Ovary (tissue), 9 donors: ENCODE results near the gene NRXN3. TPM values are rescaled to one million over a fixed set of nuclear protein-coding genes. Genes with fewer than 3 reads are reported as not detected.

Source experiments
- DNase-seq, 5 donors: peaks; one replicate each; pipeline ENCODE4 v3.0.0-alpha.2; 2019 to 2020
- H3K27ac ChIP-seq, 2 donors: fragments of 200-600 bp; one replicate each; pipeline versions ENCODE4 v1.5.1 to v1.8.0; 2019 to 2022
- H3K27me3 ChIP-seq: fragments of 200-600 bp; one replicate; pipeline ENCODE4 v1.8.0; 2022
- H3K36me3 ChIP-seq: fragments of 200-600 bp; sonication (generic); one replicate; pipeline ENCODE4 v1.5.1; 2019
- H3K4me1 ChIP-seq: one replicate; pipeline ENCODE4 v1.8.1; 2013; ENCODE audit warnings: mild to moderate bottlenecking, moderate library complexity; ENCODE audit not compliant: insufficient read depth
- H3K4me3 ChIP-seq: fragments of 200-600 bp; sonication (generic); one replicate; pipeline ENCODE4 v1.5.1; 2017
- H3K9me3 ChIP-seq, 2 donors: fragments of 200-600 bp in 1 of 2; sonication (generic) in 1 of 2; one replicate each; pipeline versions ENCODE4 v1.5.1 to v1.8.1; 2013 to 2019; ENCODE audit warnings: mild to moderate bottlenecking in 1 of 2, moderate library complexity in 1 of 2
- EP300 ChIP-seq: sonication (generic); formaldehyde crosslinking; IDR thresholded peaks from one replicate; pipeline ENCODE4 v1.6.1; 2017; ENCODE audit warnings: antibody characterized with exemption
- POLR2A ChIP-seq: fragments of 450-650 bp; IDR thresholded peaks from one replicate; pipeline ENCODE4 v1.6.1; 2017; ENCODE audit warnings: antibody characterized with exemption, mild to moderate bottlenecking, moderate library complexity
- WGBS, 3 donors: extraction: QIAGEN DNeasy Blood & Tissue Kit in 1 of 3; methylation state at CpG; one replicate each; pipeline versions ENCODE4 v1.1.5 to v1.1.7; 2013 to 2017; 5-methylcytosine and 5-hydroxymethylcytosine counted together
- intact Hi-C, 4 donors: fragments of 100-400 bp; cut with DNase I; formaldehyde crosslinking; loops; one replicate each; pipeline versions ENCODE4 v1.11.0 to v1.15.1; 2022 to 2023
- polyA plus RNA-seq, 2 donors: library from polyadenylated mRNA; stranded (reverse); fragments of 200-250 nt in 1 of 2; fragments of 350-450 nt in 1 of 2; fragmentation: Illumina TruSeq in 1 of 2; extraction: RNeasy Lipid Tissue Mini Kit (QIAGEN cat#74804) in 1 of 2; gene quantifications; one replicate each; pipeline ENCODE4 v1.2.3, GENCODE V29; 2013 to 2014
- total RNA-seq, 7 donors: library from RNA; depleted of rRNA in 2 of 7; stranded (reverse); fragments of >200 nt in 2 of 7; fragmentation: NEBNext Ultra II Directional in 3 of 7; extraction: Animal tissue kit (Norgen Biotek cat#: 25700) in 3 of 7; gene quantifications; one replicate each; pipeline versions ENCODE4 v1.1.0 to v1.2.4, GENCODE V29; 2016 to 2023
- TF ChIP-seq, protein P1 (sequence below), 3 donors: fragments of 450-650 bp in 2 of 3; fragments of 200-600 bp in 1 of 3; IDR thresholded peaks; one replicate each; pipeline versions ENCODE4 v1.5.1 to v1.8.0; 2016 to 2022; ENCODE audit warnings: antibody characterized with exemption in 3 of 3, mild to moderate bottlenecking in 1 of 3
- donor health status: DM: no; HTN: no; CAD: no; lungs with moderate emphysema.
- donor health status: DM: no; HTN: no; CAD: no.
- donor health status: Bipolar disorder and iron deficiency.
- donor health status: DM: yes; HTN: yes; CAD: no.
- donor health status: DM: no; HTN: no; CAD: no.
- donor health status: DM: yes; HTN: yes; CAD: no.

The NRXN3 gene
- total and polyA plus RNA-seq, 9 donors: 0.28 to 6.2 (median 0.82) TPM

DNA sequence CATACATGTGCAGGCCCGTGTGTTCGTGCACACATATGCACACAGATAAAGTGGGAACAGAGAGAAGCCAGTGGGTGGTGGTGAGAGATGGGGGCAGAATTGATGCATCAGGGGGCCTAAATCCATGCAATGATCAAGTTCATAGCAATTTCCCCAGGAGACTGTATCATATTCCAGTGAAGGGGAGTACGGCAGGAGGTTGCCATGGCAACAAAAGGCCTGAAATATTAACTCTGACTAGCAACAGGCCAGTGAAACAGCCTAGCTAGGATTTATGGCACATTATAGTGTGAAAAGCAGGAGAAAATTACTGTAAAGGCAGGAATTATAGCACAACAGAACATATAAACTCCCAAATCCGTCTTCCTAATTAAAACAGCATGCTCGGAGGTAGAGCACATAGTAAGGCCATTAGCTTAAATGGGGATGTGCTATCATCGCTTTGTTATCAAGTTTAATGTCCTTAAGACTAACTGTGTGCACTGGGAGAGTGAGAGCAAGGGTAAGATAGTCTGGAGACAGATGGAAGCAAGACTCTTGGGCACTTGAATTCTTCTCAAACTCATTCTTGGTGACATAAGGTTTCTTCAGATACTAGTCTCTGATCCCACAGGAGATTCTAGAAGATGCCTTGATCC lies 1234.8 kb downstream of the NRXN3 start:
- Histone ChIP-seq H3K27ac (no peak overlapping the region), H3K4me1 (no peaks in the 10 kb centered on the region), H3K4me3 (no peak overlapping the region), H3K9me3 (no peaks in the 10 kb centered on the region), H3K36me3 (no peaks in the 10 kb centered on the region), H3K27me3 (no peaks in the 10 kb centered on the region)
- 57 to 62% (median 60%) methylated on average over 6 of the region's 6 CpGs for WGBS, 3 donors
- DNase-seq: no peak
- TF ChIP-seq POLR2A (no peak), EP300 (no peak)
- TF ChIP-seq, protein P1, sequence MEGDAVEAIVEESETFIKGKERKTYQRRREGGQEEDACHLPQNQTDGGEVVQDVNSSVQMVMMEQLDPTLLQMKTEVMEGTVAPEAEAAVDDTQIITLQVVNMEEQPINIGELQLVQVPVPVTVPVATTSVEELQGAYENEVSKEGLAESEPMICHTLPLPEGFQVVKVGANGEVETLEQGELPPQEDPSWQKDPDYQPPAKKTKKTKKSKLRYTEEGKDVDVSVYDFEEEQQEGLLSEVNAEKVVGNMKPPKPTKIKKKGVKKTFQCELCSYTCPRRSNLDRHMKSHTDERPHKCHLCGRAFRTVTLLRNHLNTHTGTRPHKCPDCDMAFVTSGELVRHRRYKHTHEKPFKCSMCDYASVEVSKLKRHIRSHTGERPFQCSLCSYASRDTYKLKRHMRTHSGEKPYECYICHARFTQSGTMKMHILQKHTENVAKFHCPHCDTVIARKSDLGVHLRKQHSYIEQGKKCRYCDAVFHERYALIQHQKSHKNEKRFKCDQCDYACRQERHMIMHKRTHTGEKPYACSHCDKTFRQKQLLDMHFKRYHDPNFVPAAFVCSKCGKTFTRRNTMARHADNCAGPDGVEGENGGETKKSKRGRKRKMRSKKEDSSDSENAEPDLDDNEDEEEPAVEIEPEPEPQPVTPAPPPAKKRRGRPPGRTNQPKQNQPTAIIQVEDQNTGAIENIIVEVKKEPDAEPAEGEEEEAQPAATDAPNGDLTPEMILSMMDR (IDR thresholded peaks at IDR 0.05): no peak
- intact Hi-C loops: no loop called here

DNA sequence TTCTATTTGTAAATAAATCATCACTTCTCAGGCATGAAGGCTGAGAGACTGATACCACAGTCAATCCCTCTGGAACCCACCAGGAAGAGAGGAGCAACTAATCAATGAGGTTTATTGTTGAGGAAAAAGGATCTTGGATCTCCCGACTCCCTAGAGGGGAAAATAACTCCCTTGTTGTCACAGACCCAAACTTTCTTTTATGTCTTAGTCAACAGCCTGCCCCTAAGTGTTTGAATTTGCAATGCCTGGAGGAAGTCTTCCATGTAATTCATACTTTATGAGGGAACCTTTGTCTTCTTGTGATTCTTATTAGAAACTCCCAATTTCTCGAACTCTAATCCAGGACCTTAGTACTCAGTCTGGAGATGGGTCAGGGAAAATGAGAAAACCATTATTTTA lies 1235.3 kb downstream of the NRXN3 start:
- Histone ChIP-seq H3K9me3 (no peaks in the 10 kb centered on the region), H3K27me3 (no peaks in the 10 kb centered on the region), H3K27ac (no peak overlapping the region), H3K4me3 (no peak overlapping the region), H3K4me1 (no peaks in the 10 kb centered on the region), H3K36me3 (no peaks in the 10 kb centered on the region)
- 66 to 69% (median 66%) methylated on average over 2 of the region's 2 CpGs for WGBS, 3 donors
- no peak for DNase-seq
- intact Hi-C loops: no loop called here
- TF ChIP-seq, protein P1 (IDR thresholded peaks at IDR 0.05): no peak
- TF ChIP-seq POLR2A (no peak), EP300 (no peak)

DNA sequence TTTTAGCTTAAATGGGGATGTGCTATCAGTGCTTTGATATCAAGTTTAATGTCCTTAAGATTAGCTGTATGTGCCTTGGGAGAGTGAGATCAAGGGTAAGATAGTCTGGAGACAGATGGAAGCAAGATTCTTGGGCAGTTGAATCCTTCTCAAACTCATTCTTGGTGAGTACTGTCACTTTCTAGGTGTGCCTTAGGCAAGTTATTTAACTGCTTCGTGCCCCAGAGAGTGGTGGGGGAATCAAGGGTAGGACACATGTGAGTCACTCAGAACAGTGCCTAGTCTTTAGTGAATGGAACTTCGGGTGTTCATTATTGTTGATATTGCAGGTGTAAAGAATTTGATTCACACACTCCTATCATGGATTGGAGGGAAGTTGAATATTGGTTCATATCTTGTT lies 1237.4 kb downstream of the NRXN3 start:
- Histone ChIP-seq H3K27me3 (no peaks in the 10 kb centered on the region), H3K4me3 (no peak overlapping the region), H3K36me3 (no peaks in the 10 kb centered on the region), H3K4me1 (no peaks in the 10 kb centered on the region), H3K9me3 (no peaks in the 10 kb centered on the region), H3K27ac (no peak overlapping the region)
- 58 to 87% (median 78%) methylated on average over 2 of the region's 2 CpGs for WGBS, 3 donors
- DNase-seq: no peak
- intact Hi-C loops: no loop called here
- no peak for TF ChIP-seq POLR2A
- TF ChIP-seq, protein P1 (IDR thresholded peaks at IDR 0.05): no peak
- no peak for TF ChIP-seq EP300

DNA sequence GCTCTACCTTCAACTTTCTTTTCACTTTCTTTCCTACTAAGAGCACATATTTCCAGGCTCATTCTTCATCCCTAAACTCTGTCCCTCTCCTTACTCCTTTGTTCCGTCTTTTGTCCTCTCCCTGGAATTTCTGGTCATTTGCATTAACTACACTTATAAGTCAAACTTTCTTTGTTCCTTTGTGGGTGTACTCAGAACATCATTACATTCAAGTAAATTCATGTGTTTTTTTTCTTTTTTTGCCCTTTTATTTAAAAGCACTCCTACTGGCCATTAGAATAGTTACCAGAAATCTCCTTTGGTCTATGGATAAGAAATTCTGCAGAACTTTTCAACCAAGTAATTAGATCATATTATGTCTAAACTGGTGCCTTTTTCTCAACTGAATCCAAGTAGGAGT lies 1238.5 kb downstream of the NRXN3 start:
- no peaks in the 10 kb centered on the region for H3K27me3 ChIP-seq
- H3K4me1 ChIP-seq: no peaks in the 10 kb centered on the region
- H3K9me3 ChIP-seq: no peaks in the 10 kb centered on the region
- no peak for DNase-seq
- H3K27ac ChIP-seq: no peak overlapping the region
- TF ChIP-seq POLR2A (no peak), EP300 (no peak)
- TF ChIP-seq, protein P1 (IDR thresholded peaks at IDR 0.05): no peak
- WGBS, 3 donors: 13 to 57% (median 29%) methylated on average over 1 of the region's 1 CpG
- H3K4me3 ChIP-seq: no peak overlapping the region
- intact Hi-C loops: no loop called here
- no peaks in the 10 kb centered on the region for H3K36me3 ChIP-seq
